Pancreas (tissue), 10 donors: ENCODE measurements around the gene ZNF195. TPM values are rescaled to one million over a fixed set of nuclear protein-coding genes. Genes with fewer than 3 reads are reported as not detected.
"Not testable (repeated sequence)": the region's sequence is repeated elsewhere in the genome, so short reads cannot be mapped to it uniquely, and the experiment has no call there.

Source experiments
- ATAC-seq, 4 donors: fragments of 200-7000 bp; cut with Tn5 transposase; one replicate each; pipeline versions ENCODE4 v1.8.0 to v1.9.1; 2020; ENCODE audit warnings: mild to moderate bottlenecking in 4 of 4, moderate library complexity in 4 of 4
- DNase-seq, 6 donors: peaks; one replicate each; pipeline ENCODE4 v3.0.0-alpha.2; 2020
- FAIRE-seq: peaks from 2 replicates; lab custom pipeline; 2012; peaks lifted over from hg19 to GRCh38; lab: Jason Lieb, UNC
- H3K27ac ChIP-seq, 4 donors: fragments of 200-600 bp; sonication (generic); 1 replicate in 3 of 4; 2 replicates in 1 of 4; pipeline versions ENCODE4 v1.5.0 to v1.8.0; 2020
- H3K27me3 ChIP-seq, 4 donors: fragments of 200-600 bp; one replicate each; pipeline ENCODE4 v1.8.0; 2021
- H3K36me3 ChIP-seq, 3 donors: fragments of 200-600 bp; sonication (generic) in 1 of 3; one replicate each; pipeline versions ENCODE4 v1.5.0 to v1.8.0; 2020 to 2021
- H3K4me1 ChIP-seq, 3 donors: fragments of 200-600 bp; one replicate each; pipeline ENCODE4 v1.8.0; 2021
- H3K4me3 ChIP-seq, 4 donors: fragments of 200-600 bp; sonication (generic) in 2 of 4; one replicate each; pipeline versions ENCODE4 v1.5.0 to v1.8.0; 2020 to 2021
- H3K9me3 ChIP-seq, 4 donors: fragments of 200-600 bp; one replicate each; pipeline ENCODE4 v1.8.0; 2021
- WGBS, 2 donors: extraction: QIAGEN DNeasy Blood & Tissue Kit; methylation state at CpG; one replicate each; pipeline ENCODE4 v1.1.7; 2013; 5-methylcytosine and 5-hydroxymethylcytosine counted together
- intact Hi-C, 3 donors: fragments of 100-400 bp; cut with DNase I; formaldehyde crosslinking; loops; one replicate each; pipeline versions ENCODE4 v1.11.1 to v1.14.2; 2022
- polyA plus RNA-seq, 2 donors: library from polyadenylated mRNA; stranded (reverse); fragments of 200-250 nt; gene quantifications; one replicate each; pipeline ENCODE4 v1.2.3, GENCODE V29; 2013
- total RNA-seq, 6 donors: library from RNA; stranded (reverse); fragmentation: NEBNext Ultra II Directional in 4 of 6; extraction: Animal tissue kit (Norgen Biotek cat#: 25700) in 4 of 6; gene quantifications; one replicate each; pipeline versions ENCODE4 v1.2.1 to v1.2.4, GENCODE V29; 2021 to 2023
- TF ChIP-seq, protein P1 (sequence below), 4 donors: fragments of 200-600 bp; sonication (generic) in 3 of 4; IDR thresholded peaks; one replicate each; pipeline versions ENCODE4 v1.5.0 to v1.8.0; 2021; ENCODE audit warnings: antibody characterized with exemption in 4 of 4
- donor health status: healthy with polysubstance abuse.
- donor health status: DM: no; HTN: no; CAD: no; lungs with moderate emphysema.
- donor health status: DM: no; HTN: no; CAD: no.
- donor health status: control.
- donor health status: control.
- donor health status: Bipolar disorder and iron deficiency.
- donor health status: DM: yes; HTN: yes; CAD: no.
- donor health status: DM: no; HTN: no; CAD: no.
- donor health status: DM: no; HTN: no; CAD: no.
- donor health status: DM: yes; HTN: yes; CAD: no.

ZNF195 gene
- total RNA-seq (10 to 100 TPM; 11.4 to 20.4 (median 14.4) TPM), polyA plus RNA-seq (10 to 100 TPM; 13.3 to 18.1 TPM)

DNA sequence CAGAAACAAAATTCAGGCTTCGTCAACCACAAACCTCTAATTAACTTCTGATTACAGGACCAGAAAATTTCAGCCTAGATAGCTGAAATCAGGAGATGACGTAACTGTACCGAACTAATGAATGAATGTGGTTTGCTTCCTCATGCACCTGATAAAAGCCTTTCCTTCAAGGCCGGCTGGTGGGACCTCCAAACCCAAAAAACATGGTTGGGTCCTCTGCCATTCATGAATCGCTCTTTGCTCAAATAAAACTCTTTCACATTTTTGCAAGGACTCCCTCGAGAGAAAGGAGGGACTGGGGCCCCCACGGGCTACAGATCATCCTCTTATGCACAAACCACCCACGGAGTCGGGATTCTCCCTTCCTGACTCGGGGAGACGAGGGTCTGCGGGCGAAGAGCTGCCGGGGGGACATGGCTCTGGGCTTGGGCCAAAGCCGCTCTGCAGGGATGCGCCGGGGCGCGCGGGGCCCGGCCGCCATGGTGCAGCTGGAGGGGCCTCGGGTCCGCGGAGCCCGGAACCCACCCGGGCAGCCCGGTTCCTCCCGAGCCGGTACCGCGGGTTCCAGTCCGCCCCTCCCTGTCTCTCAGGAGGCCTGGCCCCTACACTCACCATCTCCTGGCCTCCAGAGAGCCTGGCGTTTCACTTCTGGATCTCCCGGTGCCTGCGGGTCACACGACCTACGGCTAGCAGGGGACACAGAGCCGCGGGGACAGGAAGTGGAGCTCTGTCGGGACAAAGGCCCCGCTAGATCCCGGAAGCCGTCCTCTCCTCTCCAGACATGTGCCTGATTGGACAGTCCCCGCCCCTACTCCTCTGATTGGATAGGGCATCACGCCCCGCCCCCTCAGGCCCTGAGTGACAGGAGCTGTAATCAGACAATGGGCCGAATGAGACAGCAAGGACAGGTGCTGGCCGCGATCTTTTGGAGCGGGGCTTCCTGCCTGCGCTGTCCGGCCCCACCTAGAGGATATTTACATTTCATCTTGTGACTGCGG lies at the start of gene ZNF195:
Gene ZNF195, minus strand, starts transcription at position 721 of the 998 bp plus-strand sequence. Its CDS starts 106 bp downstream, at position 615.
- DNase-seq: peak; percentile 97 to 99 (median 98)
- H3K4me3 ChIP-seq: peak within 1 kb of the TSS; percentile 86 to 95 (median 90)
- ATAC-seq: peak; percentile 100
- no peaks in the 10 kb centered on the region for H3K9me3 ChIP-seq
- H3K27ac ChIP-seq: peak within 1 kb of the TSS; percentile 50 to 89 (median 65)
- no peaks in the 10 kb centered on the region for H3K27me3 ChIP-seq
- 1% methylated on average over 44 to 54 of the region's 54 CpGs for WGBS, 2 donors
- FAIRE-seq: peak; percentile 13
- intact Hi-C loops: no loop called here
- peaks cover 0 to 19% (median 4%) of the 10 kb centered on the region in 3 donors for H3K4me1 ChIP-seq
- H3K36me3 ChIP-seq: no peaks in the 10 kb centered on the region
- TF ChIP-seq, protein P1, sequence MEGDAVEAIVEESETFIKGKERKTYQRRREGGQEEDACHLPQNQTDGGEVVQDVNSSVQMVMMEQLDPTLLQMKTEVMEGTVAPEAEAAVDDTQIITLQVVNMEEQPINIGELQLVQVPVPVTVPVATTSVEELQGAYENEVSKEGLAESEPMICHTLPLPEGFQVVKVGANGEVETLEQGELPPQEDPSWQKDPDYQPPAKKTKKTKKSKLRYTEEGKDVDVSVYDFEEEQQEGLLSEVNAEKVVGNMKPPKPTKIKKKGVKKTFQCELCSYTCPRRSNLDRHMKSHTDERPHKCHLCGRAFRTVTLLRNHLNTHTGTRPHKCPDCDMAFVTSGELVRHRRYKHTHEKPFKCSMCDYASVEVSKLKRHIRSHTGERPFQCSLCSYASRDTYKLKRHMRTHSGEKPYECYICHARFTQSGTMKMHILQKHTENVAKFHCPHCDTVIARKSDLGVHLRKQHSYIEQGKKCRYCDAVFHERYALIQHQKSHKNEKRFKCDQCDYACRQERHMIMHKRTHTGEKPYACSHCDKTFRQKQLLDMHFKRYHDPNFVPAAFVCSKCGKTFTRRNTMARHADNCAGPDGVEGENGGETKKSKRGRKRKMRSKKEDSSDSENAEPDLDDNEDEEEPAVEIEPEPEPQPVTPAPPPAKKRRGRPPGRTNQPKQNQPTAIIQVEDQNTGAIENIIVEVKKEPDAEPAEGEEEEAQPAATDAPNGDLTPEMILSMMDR (IDR thresholded peaks at IDR 0.05): no peak

DNA sequence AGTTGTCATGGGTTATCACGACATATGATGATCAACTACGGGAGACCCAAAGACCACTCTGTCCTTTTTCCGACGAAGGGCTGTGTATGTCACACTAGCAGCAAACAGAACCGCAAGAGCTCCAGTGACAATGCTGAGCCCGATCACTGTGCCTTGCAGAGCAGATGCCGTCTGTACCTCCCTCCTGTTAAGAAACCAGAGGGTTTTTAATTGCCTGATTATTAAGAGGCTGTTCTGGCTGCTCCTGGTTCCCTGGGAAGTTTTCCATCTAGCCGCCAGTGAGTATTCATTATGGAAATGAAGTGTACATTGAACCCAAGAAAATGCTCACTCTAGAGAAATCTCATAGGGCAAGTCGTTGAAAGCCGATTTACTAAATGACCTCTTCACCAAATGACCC lies 49.1 kb upstream of the ZNF195 start:
- ATAC-seq, H3K27ac ChIP-seq, H3K27me3 ChIP-seq, DNase-seq, FAIRE-seq, H3K4me1 ChIP-seq, H3K9me3 ChIP-seq, intact Hi-C loops, H3K36me3 ChIP-seq, H3K4me3 ChIP-seq: not testable (repeated sequence)
- 69 to 81% methylated on average over 10 of the region's 10 CpGs for WGBS, 2 donors

DNA sequence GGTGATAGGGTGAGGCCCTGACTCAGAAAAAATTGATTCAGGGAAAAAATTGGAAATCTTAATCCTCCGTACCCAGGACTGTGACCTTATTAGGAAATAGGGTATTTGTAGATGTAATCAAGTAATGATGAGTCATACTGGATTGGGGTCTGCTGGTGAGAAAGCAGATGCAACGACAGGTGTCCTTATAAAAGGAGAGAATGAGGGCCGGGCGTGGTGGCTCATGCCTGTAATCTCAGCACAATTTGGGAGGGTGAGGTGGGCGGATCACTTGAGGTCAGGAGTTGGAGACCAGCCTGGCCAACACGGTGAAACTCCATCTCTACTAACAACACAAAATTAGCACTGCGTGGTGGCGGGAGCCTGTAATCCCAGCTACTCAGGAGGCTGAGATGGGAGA lies 47.6 kb upstream of the ZNF195 start:
- ATAC-seq, H3K27ac ChIP-seq, intact Hi-C loops, FAIRE-seq, H3K4me3 ChIP-seq, H3K9me3 ChIP-seq, H3K36me3 ChIP-seq, DNase-seq, H3K4me1 ChIP-seq, H3K27me3 ChIP-seq: not testable (repeated sequence)
- 79 to 91% methylated on average over 8 of the region's 8 CpGs for WGBS, 2 donors

DNA sequence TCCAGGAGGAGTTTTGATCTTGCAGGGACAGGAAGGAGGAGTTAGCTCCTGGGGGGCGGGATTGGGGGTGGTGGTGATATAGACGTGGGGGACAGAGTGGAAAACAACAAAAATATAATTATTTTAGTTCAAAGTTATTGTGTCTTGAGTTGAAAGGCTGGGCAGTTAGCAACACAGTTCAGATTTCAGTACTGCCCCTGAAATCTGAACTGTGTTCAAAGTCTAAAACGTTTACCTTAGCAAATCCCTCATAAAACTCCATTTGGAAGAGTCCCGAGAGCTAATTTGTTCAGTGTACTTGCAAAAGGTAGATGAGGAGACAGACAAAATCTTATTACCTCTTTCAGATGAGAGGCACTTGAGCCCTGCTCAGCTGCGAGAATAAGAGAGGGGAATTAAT lies 45.0 kb upstream of the ZNF195 start:
- H3K9me3 ChIP-seq, H3K4me1 ChIP-seq, H3K27me3 ChIP-seq, H3K27ac ChIP-seq, ATAC-seq, H3K36me3 ChIP-seq, intact Hi-C loops, DNase-seq, FAIRE-seq: not testable (repeated sequence)
- 35 to 36% methylated on average over 5 of the region's 5 CpGs for WGBS, 2 donors
- peak overlapping the region in 1 of 4 donors; percentile 77 for H3K4me3 ChIP-seq

DNA sequence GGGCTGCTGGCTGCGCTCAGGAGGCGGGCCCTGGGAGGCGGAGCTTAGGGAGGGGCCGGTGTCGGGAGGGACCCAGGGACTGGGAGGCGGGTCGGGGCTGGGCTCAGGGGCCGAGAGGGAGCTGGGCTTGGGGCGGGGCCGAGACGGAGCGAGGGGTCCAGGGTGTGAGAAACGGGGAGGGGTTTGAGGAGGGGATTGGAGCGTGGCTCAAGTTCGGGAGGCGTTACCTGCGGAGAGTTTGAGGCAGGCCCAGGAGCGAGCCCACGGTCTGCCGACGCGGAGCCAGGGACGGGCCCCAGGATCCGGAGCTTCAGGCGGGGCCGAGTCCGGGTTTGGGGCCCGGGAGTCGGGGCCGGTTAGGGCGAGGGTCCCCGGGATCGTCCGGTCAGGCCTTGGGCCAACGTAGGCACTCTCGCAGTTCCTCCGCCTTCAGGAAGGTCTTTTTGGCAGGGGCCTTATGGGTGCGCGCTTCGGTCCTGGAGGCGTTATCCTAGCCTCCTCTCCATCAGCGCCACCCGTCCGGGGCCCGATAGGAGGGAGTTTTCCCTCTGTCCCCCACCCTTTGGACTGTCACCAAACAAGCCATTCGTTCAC lies 44.3 kb upstream of the ZNF195 start:
- peak in 2 of 6 donors; percentile 35 to 77 for DNase-seq

DNA sequence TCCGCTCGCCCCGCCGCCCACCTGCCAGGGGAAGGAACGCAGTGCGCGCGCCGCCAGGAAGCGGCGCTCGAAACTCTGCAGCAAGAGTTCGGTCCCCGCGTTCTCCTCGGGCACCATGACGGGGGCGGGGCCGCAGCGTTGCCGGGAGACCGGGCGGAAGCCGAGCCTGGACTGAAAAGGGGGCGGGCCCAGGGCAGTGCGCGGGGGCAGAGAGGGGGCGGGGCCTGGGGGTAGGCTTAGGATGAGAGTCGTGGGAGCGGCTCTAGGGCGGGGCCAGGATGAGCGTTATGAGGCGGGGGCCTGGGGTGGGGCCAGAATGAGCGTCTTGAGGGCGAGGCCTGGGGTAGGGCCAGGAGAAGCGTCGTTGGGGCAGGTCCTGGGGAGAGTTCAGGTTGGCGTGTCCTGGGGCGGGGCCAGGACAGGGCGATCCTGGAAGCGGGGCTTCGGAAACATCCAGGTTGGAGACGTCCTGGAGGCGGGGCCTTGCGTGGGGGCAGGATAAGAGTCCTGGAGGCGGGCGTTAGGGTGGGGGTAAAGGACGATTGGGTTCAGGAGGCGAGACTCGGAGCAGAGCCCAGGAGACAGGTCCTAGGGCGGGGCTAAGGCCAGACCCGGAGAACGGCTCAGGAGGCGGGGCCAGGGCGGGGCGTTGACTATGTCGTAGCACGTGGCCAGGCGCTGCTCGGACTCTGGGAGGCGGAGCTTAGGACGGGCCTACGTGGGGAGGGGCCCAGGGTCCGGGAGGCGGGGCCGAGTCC lies 43.6 kb upstream of the ZNF195 start:
- H3K36me3 ChIP-seq, H3K9me3 ChIP-seq, H3K27me3 ChIP-seq, intact Hi-C loops, H3K4me1 ChIP-seq: not testable (repeated sequence)
- Histone ChIP-seq H3K4me3 (peak overlapping the region; percentile 43 to 77 (median 50)), H3K27ac (peak overlapping the region; percentile 55 to 75 (median 64))
- DNase-seq: peak; percentile 98 to 100 (median 100)
- WGBS, 2 donors: 1% methylated on average over 60 to 66 of the region's 66 CpGs
- peak; percentile 78 for FAIRE-seq
- peak; percentile 99 to 100 (median 99) for ATAC-seq

More for the DNA sequence above, 44.3 kb upstream of the ZNF195 start:
- H3K36me3 ChIP-seq, ATAC-seq, H3K27me3 ChIP-seq, FAIRE-seq, H3K4me1 ChIP-seq, intact Hi-C loops, H3K9me3 ChIP-seq: not testable (repeated sequence)
- peak overlapping the region in 2 of 4 donors; percentile 36 to 66 for H3K27ac ChIP-seq
- H3K4me3 ChIP-seq: peak overlapping the region in 3 of 4 donors; percentile 26 to 77 (median 47)
- 1% methylated on average over 23 to 46 of the region's 46 CpGs for WGBS, 2 donors

DNA sequence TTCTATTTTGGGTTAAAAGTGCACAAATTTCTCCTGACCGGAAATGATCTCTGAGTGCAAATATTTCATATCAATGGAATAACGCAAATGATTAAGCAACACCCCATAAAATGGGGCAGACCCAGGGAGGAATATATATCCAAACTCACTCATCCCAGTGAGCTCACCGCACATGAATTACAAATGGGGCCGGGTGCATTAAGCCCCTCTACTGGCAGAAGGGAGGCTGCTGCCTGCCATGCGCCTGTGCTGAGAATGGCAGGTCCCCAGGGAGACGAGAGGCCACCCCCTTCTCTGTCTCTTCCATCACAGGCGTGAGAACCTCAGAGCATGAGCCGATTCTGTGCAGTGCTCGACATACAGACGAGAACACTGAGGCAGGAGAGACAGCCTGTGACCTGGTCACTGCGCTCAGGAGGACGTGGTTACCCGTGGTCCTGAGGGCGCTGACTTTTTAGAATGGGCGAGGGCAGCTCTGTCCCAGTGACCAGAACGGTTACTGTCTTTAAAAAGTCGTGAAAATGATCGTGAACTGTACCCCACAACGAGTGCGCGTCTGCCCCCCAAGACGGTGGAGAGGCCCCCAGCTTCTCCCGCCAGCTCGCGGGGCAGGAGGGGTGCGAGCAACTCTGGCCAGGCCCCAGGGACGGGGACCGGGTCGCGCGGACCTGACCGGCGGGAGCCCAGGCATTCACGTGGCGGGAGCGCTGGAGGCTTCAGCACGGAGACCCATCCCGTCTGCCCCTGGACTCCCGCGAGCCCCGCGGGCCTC lies 42.8 kb upstream of the ZNF195 start:
- H3K27ac ChIP-seq: peak overlapping the region; percentile 51 to 75 (median 62)
- intact Hi-C loops, H3K27me3 ChIP-seq, H3K9me3 ChIP-seq, H3K36me3 ChIP-seq, ATAC-seq, FAIRE-seq, H3K4me1 ChIP-seq: not testable (repeated sequence)
- H3K4me3 ChIP-seq: peak overlapping the region; percentile 43 to 77 (median 50)
- 2 to 6% methylated on average over 36 to 42 of the region's 42 CpGs for WGBS, 2 donors
- peak in 1 of 6 donors; percentile 40 for DNase-seq

DNA sequence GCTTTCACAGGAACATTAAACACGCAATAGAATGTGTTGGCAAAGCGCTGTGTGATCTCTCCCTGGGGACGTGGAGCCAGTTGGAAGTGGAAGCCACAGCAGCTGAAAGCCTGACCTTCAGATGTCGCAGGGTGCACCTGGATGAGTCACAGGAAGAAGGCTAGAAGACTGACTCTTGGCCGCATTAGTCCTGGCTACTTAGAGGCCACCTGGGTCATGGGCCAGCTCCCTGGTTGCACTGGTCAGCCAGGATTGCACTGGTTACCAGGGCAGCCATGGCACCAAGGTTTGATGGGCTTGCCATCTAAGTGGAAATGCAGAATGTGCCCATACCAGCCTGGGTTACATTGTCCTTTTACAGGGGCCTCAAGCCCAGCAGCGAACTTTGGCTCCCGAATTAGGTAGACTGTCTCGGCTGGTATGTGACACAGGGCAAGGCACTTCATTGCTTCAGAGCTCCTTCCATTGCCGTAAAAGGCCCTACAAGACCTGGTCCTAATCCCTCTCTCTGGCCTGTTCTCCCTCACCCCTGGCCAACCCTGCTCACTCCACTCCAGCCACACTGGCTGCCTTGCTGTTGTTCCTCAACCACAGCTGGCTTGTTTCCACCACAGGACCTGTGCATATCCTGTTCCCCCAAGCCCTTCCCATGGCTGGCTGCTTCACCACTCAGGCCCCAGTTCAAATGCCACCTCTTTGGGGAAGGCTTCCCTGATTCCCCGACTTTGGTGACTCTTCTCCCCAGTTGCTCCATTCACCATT lies 41.5 kb upstream of the ZNF195 start:
- H3K4me1 ChIP-seq, H3K27me3 ChIP-seq, FAIRE-seq, H3K9me3 ChIP-seq, H3K4me3 ChIP-seq, intact Hi-C loops, ATAC-seq, H3K36me3 ChIP-seq: not testable (repeated sequence)
- H3K27ac ChIP-seq: peak overlapping the region; percentile 48 to 73 (median 66)
- 61 to 64% methylated on average over 8 to 10 of the region's 10 CpGs for WGBS, 2 donors
- peak in 5 of 6 donors; percentile 38 to 77 (median 70) for DNase-seq

DNA sequence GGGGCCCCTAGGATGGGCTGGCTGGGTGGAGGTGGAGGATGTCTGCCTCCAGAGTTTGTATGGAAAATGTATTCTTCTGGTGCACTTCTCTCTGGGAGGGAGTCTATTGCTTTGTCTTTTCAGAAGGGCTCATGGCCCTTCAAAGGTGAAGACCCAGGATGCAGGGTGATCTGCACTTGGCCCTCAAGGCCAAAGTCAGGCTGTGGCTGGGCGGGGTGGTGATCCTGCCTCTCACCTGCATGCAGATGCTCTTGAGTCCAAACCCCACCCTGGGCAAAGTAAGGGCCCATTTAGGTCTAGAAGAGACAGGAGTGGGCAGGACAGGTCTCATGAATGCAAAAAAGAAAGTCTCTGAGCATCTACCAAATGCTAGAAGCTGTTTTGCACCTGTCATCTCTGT lies 40.5 kb upstream of the ZNF195 start:
- FAIRE-seq, H3K27me3 ChIP-seq, H3K4me3 ChIP-seq, DNase-seq, H3K4me1 ChIP-seq, H3K36me3 ChIP-seq, H3K9me3 ChIP-seq, ATAC-seq: not testable (repeated sequence)
- 96 to 100% methylated on average over 1 of the region's 1 CpG for WGBS, 2 donors
- intact Hi-C loops: loop anchor here in 1 of 3 donors (10.0 kb wide), 1 partner anchor 75 kb away; no protein-coding TSS in a partner anchor
- H3K27ac ChIP-seq: peak overlapping the region in 2 of 4 donors; percentile 68 to 73
